ENCODE results near the gene C9orf57. TPM values are rescaled to one million over a fixed set of nuclear protein-coding genes. Genes with fewer than 3 reads are reported as not detected.

C9orf57 gene
- total RNA-seq, 1 donor from 2014 or later = not detected

- H3K4me1 ChIP-seq = peaks cover 6% of the 10 kb centered on the region
- no peaks in the 10 kb centered on the region for H3K36me3 ChIP-seq
- no peak for TF ChIP-seq POLR2A (IDR thresholded peaks at IDR 0.05)
- TF ChIP-seq CTCF (IDR thresholded peaks at IDR 0.05) = no peak
- TF ChIP-seq POLR2AphosphoS5 (IDR thresholded peaks at IDR 0.05; ENCODE audit: insufficient read depth in 1 of 2, low read depth in 1 of 2) = no peak
- no peaks in the 10 kb centered on the region for H3K27me3 ChIP-seq
- no peak overlapping the region for H3K27ac ChIP-seq
- no peak for DNase-seq (ENCODE audit: extremely low spot score in 2 of 2)
- no peaks in the 10 kb centered on the region for H3K9me3 ChIP-seq
- intact Hi-C loops (cut with DNase I) = loop anchor here (10.0 kb wide), 1 partner anchor 228 kb away; no protein-coding TSS in a partner anchor
- H3K4me3 ChIP-seq = no peak overlapping the region
Measured at GRCh38 chr9:72046630-72047456, 13.6 kb downstream of the C9orf57 start.

- Histone ChIP-seq H3K4me1 (peaks cover 6% of the 10 kb centered on the region), H3K27ac (peak overlapping the region; percentile 72), H3K9me3 (no peaks in the 10 kb centered on the region), H3K4me3 (no peak overlapping the region), H3K27me3 (no peaks in the 10 kb centered on the region), H3K36me3 (no peaks in the 10 kb centered on the region)
- TF ChIP-seq POLR2A (IDR thresholded peaks at IDR 0.05) = no peak
- TF ChIP-seq CTCF (IDR thresholded peaks at IDR 0.05) = no peak
- TF ChIP-seq POLR2AphosphoS5 (IDR thresholded peaks at IDR 0.05; ENCODE audit: insufficient read depth in 1 of 2, low read depth in 1 of 2) = no peak
- intact Hi-C loops (cut with DNase I) = loop anchor here (1.0 to 10.0 kb wide), 2 partner anchors 15 to 231 kb away; no protein-coding TSS in a partner anchor
- no peak for DNase-seq (ENCODE audit: extremely low spot score in 2 of 2)
Measured at GRCh38 chr9:72044095-72044494, 16.3 kb downstream of the C9orf57 start.

- no peaks in the 10 kb centered on the region for H3K9me3 ChIP-seq
- intact Hi-C loops (cut with DNase I) = loop anchor here (10.0 kb wide), 1 partner anchor 231 kb away; no protein-coding TSS in a partner anchor
- no peak for TF ChIP-seq POLR2AphosphoS5 (IDR thresholded peaks at IDR 0.05; ENCODE audit: insufficient read depth in 1 of 2, low read depth in 1 of 2)
- no peak for TF ChIP-seq POLR2A (IDR thresholded peaks at IDR 0.05)
- no peak for TF ChIP-seq CTCF (IDR thresholded peaks at IDR 0.05)
- DNase-seq (ENCODE audit: extremely low spot score in 2 of 2) = no peak
- no peaks in the 10 kb centered on the region for H3K27me3 ChIP-seq
- H3K27ac ChIP-seq = peak overlapping the region; percentile 72
- H3K36me3 ChIP-seq = no peaks in the 10 kb centered on the region
- H3K4me1 ChIP-seq = peaks cover 6% of the 10 kb centered on the region
- H3K4me3 ChIP-seq = no peak overlapping the region
Measured at GRCh38 chr9:72043576-72043975, 16.8 kb downstream of the C9orf57 start.

GRCh38 chr9:72042928-72043327 is 17.5 kb downstream of the C9orf57 start:
- Histone ChIP-seq H3K27ac (peak overlapping the region; percentile 72), H3K36me3 (no peaks in the 10 kb centered on the region), H3K9me3 (no peaks in the 10 kb centered on the region), H3K4me3 (no peak overlapping the region), H3K27me3 (no peaks in the 10 kb centered on the region), H3K4me1 (peaks cover 6% of the 10 kb centered on the region)
- no peak for DNase-seq (ENCODE audit: extremely low spot score in 2 of 2)
- intact Hi-C loops (cut with DNase I) = loop anchor here (10.0 kb wide), 1 partner anchor 232 kb away; no protein-coding TSS in a partner anchor
- TF ChIP-seq CTCF (IDR thresholded peaks at IDR 0.05) (no peak), POLR2A (IDR thresholded peaks at IDR 0.05) (no peak), POLR2AphosphoS5 (IDR thresholded peaks at IDR 0.05; ENCODE audit: insufficient read depth in 1 of 2, low read depth in 1 of 2) (no peak)

GRCh38 chr9:72041775-72042194 is 18.6 kb downstream of the C9orf57 start:
- TF ChIP-seq POLR2AphosphoS5 (IDR thresholded peaks at IDR 0.05; ENCODE audit: insufficient read depth in 1 of 2, low read depth in 1 of 2) (peak in 1 of 2 donors; percentile 70), CTCF (IDR thresholded peaks at IDR 0.05) (no peak), POLR2A (IDR thresholded peaks at IDR 0.05) (no peak)
- Histone ChIP-seq H3K36me3 (no peaks in the 10 kb centered on the region), H3K4me1 (peaks cover 6% of the 10 kb centered on the region), H3K27me3 (no peaks in the 10 kb centered on the region), H3K9me3 (no peaks in the 10 kb centered on the region), H3K4me3 (no peak overlapping the region), H3K27ac (peak overlapping the region; percentile 72)
- intact Hi-C loops (cut with DNase I) = loop anchor here (10.0 kb wide), 1 partner anchor 233 kb away; no protein-coding TSS in a partner anchor
- DNase-seq (ENCODE audit: extremely low spot score in 2 of 2) = no peak

All from vagina (tissue), 2 donors.